Measurements from ENCODE around the gene WDR7. TPM values are rescaled to one million over a fixed set of nuclear protein-coding genes. Genes with fewer than 3 reads are reported as not detected.

The WDR7 gene
- total RNA-seq, 1 experiment from 2014 or later, result 7.8 TPM

DNA sequence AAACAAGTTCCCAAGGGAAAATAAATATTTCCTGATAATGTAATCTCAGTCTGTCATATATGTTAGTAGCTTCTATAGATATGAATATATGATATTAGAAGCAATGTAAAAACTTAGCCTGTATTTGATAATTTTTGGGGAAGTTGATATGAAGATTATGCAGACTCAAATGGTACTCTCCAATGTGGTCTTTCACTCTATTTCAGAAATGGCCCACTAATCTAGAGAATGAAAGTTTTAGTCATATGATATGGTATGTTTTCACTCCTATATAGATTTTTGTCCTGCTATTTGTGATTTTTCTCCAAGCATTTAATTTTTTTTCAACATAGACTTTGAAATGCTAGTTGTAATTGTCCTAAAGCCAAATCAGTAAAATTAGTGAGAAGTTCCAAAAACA is 259.1 kb downstream of the WDR7 start:
- BruUV-seq (replicated peaks), result no TSS peak
- H3K9me3 ChIP-seq, result no peaks in the 10 kb centered on the region
- no peak for DNase-seq
- Mint-ChIP-seq H3K4me1 (ENCODE audit: low read depth, unreplicated experiment) (no peaks in the 10 kb centered on the region), H3K4me3 (ENCODE audit: unreplicated experiment) (no peak overlapping the region), H3K9me3 (ENCODE audit: unreplicated experiment) (no peaks in the 10 kb centered on the region), H3K27ac (ENCODE audit: unreplicated experiment) (no peak overlapping the region), H3K36me3 (ENCODE audit: insufficient read depth, unreplicated experiment) (no peaks in the 10 kb centered on the region), H3K27me3 (ENCODE audit: insufficient read depth, unreplicated experiment) (no peaks in the 10 kb centered on the region)
- ChIA-PET POLR2A (no interaction called here), CTCF (no interaction called here)
- TF ChIP-seq, protein P1, sequence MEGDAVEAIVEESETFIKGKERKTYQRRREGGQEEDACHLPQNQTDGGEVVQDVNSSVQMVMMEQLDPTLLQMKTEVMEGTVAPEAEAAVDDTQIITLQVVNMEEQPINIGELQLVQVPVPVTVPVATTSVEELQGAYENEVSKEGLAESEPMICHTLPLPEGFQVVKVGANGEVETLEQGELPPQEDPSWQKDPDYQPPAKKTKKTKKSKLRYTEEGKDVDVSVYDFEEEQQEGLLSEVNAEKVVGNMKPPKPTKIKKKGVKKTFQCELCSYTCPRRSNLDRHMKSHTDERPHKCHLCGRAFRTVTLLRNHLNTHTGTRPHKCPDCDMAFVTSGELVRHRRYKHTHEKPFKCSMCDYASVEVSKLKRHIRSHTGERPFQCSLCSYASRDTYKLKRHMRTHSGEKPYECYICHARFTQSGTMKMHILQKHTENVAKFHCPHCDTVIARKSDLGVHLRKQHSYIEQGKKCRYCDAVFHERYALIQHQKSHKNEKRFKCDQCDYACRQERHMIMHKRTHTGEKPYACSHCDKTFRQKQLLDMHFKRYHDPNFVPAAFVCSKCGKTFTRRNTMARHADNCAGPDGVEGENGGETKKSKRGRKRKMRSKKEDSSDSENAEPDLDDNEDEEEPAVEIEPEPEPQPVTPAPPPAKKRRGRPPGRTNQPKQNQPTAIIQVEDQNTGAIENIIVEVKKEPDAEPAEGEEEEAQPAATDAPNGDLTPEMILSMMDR (IDR thresholded peaks at IDR 0.05; ENCODE audit: insufficient read depth in 1 of 2, low read depth in 1 of 2, low read length in 1 of 2, severe bottlenecking in 1 of 2, unreplicated experiment in 1 of 2), result no peak
- H3K36me3 ChIP-seq (ENCODE audit: control insufficient read depth, insufficient read depth, low read length), result no peaks in the 10 kb centered on the region
- H3K4me1 ChIP-seq, result no peaks in the 10 kb centered on the region
- intact Hi-C loops (cut with micrococcal nuclease; ENCODE audit: unreplicated experiment), result no loop called here
- H3K4me3 ChIP-seq (ENCODE audit: low read depth, low read length), result no peak overlapping the region
- no peaks in the 10 kb centered on the region for H3K27me3 ChIP-seq (replicated peaks; ENCODE audit: control insufficient read depth, insufficient read depth, low read length)

- H3K4me3 ChIP-seq (ENCODE audit: low read depth, low read length), result no peak overlapping the region
- POLR2A ChIA-PET, result no interaction called here
- Mint-ChIP-seq H3K27me3 (ENCODE audit: insufficient read depth, unreplicated experiment) (no peaks in the 10 kb centered on the region), H3K9me3 (ENCODE audit: unreplicated experiment) (no peaks in the 10 kb centered on the region), H3K4me1 (ENCODE audit: low read depth, unreplicated experiment) (no peaks in the 10 kb centered on the region), H3K4me3 (ENCODE audit: unreplicated experiment) (no peak overlapping the region), H3K36me3 (ENCODE audit: insufficient read depth, unreplicated experiment) (no peaks in the 10 kb centered on the region), H3K27ac (ENCODE audit: unreplicated experiment) (no peak overlapping the region)
- H3K36me3 ChIP-seq (ENCODE audit: control insufficient read depth, insufficient read depth, low read length), result no peaks in the 10 kb centered on the region
- BruUV-seq (replicated peaks), result no TSS peak
- CTCF ChIA-PET, result no interaction called here
- H3K4me1 ChIP-seq, result no peaks in the 10 kb centered on the region
- no peaks in the 10 kb centered on the region for H3K27me3 ChIP-seq (replicated peaks; ENCODE audit: control insufficient read depth, insufficient read depth, low read length)
- DNase-seq, result no peak
- intact Hi-C loops (cut with micrococcal nuclease; ENCODE audit: unreplicated experiment), result no loop called here
- H3K9me3 ChIP-seq, result no peaks in the 10 kb centered on the region
- TF ChIP-seq, protein P1 (IDR thresholded peaks at IDR 0.05; ENCODE audit: insufficient read depth in 1 of 2, low read depth in 1 of 2, low read length in 1 of 2, severe bottlenecking in 1 of 2, unreplicated experiment in 1 of 2), result no peak
These were observed 259.8 kb downstream of the WDR7 start for GRCh38 chr18:56910967-56911366.

- H3K27me3 Mint-ChIP-seq (ENCODE audit: insufficient read depth, unreplicated experiment), result no peaks in the 10 kb centered on the region
- no peaks in the 10 kb centered on the region for H3K36me3 ChIP-seq (ENCODE audit: control insufficient read depth, insufficient read depth, low read length)
- no peak overlapping the region for H3K27ac Mint-ChIP-seq (ENCODE audit: unreplicated experiment)
- CTCF ChIA-PET, result no interaction called here
- no peak overlapping the region for H3K4me3 Mint-ChIP-seq (ENCODE audit: unreplicated experiment)
- no peak for DNase-seq
- H3K4me1 ChIP-seq, result no peaks in the 10 kb centered on the region
- intact Hi-C loops (cut with micrococcal nuclease; ENCODE audit: unreplicated experiment), result no loop called here
- TF ChIP-seq, protein P1 (IDR thresholded peaks at IDR 0.05; ENCODE audit: insufficient read depth in 1 of 2, low read depth in 1 of 2, low read length in 1 of 2, severe bottlenecking in 1 of 2, unreplicated experiment in 1 of 2), result no peak
- BruUV-seq (replicated peaks), result no TSS peak
- POLR2A ChIA-PET, result no interaction called here
- no peaks in the 10 kb centered on the region for H3K9me3 Mint-ChIP-seq (ENCODE audit: unreplicated experiment)
- no peaks in the 10 kb centered on the region for H3K27me3 ChIP-seq (replicated peaks; ENCODE audit: control insufficient read depth, insufficient read depth, low read length)
- no peaks in the 10 kb centered on the region for H3K4me1 Mint-ChIP-seq (ENCODE audit: low read depth, unreplicated experiment)
- H3K9me3 ChIP-seq, result no peaks in the 10 kb centered on the region
- no peaks in the 10 kb centered on the region for H3K36me3 Mint-ChIP-seq (ENCODE audit: insufficient read depth, unreplicated experiment)
- H3K4me3 ChIP-seq (ENCODE audit: low read depth, low read length), result no peak overlapping the region
These were observed 262.8 kb downstream of the WDR7 start for GRCh38 chr18:56913941-56914340.
